ENCODE results near the gene SPRR5. TPM values are rescaled to one million over a fixed set of nuclear protein-coding genes. Genes with fewer than 3 reads are reported as not detected.

SPRR5 gene
- total RNA-seq, 1 experiment from 2014 or later, result not detected

GRCh38 chr1:152983234-152983633 is 36.2 kb downstream of the SPRR5 start:
- DNase-seq (ENCODE audit: low read depth), result no peak

DNA sequence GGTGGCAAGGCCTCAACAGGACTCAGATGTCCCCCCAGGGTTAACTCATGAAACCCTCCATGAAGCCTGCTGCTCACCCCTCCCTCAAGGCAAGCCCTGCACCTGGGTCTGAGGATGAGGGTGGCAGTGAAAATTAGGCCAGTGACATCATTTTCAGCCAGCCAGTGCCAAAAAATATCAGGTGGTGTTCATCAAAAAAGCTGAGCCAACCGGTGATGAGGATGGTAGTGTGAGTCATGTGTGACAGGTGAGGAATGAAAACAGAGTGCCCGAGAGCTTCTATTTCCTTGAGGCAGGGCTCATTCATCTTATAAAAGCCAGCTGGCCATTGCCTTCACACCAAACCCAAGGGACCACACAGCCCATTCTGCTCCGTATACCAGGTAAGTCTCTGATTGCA is 36.7 kb downstream of the SPRR5 start, which contains the start of gene SPRR1A:
SPRR1A (plus strand) TSS at position 339 of the 400 bp plus-strand sequence. CDS start 1,150 bp downstream, outside the sequence.
- no peak for DNase-seq (ENCODE audit: low read depth)

GRCh38 chr1:152986578-152986977 is 39.6 kb downstream of the SPRR5 start:
- DNase-seq (ENCODE audit: low read depth), result no peak

- no peak for DNase-seq (ENCODE audit: low read depth)
Measured at GRCh38 chr1:152993186-152993585, 46.2 kb downstream of the SPRR5 start.

GRCh38 chr1:152995842-152996241 is 48.8 kb downstream of the SPRR5 start:
- DNase-seq (ENCODE audit: low read depth), result no peak

DNA sequence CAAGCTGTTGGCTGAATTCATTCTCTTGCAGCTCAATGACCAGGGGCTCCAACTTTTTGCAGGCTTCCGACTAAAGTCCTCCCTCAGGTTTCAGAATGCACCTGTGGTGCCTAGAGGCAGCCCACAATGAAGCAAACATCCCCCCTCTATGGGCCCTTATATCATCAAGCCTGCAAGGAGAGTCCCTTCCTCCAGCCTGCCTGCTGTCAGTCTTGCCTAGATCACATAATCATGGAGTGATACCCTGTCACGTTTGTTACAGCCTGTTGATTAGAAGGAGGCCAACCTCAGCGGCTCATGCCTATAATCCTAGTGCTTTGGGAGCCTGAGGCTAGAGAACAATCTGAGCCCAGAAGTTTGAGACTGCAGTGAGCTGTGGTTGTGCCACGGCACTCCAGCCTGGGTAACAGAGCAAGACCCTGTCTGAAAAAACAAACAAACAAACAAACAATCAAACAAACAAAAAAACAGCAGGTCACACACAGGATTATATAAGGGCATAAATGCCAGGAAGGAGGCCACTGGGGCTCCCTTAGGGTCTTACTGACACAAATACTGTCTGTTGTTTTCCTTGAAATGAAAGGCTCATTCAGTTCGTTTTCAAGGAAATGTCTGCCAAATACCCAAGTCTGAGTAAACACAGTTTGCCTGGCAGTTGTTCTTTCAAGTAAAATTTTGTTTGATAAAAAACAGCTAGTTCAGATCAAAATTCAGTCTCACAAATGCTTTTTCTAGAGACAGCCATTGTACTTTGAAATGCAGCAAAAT is 49.8 kb downstream of the SPRR5 start:
- no peak for DNase-seq (ENCODE audit: low read depth)

GRCh38 chr1:152997901-152998300 is 50.9 kb downstream of the SPRR5 start:
- DNase-seq (ENCODE audit: low read depth), result no peak

DNA sequence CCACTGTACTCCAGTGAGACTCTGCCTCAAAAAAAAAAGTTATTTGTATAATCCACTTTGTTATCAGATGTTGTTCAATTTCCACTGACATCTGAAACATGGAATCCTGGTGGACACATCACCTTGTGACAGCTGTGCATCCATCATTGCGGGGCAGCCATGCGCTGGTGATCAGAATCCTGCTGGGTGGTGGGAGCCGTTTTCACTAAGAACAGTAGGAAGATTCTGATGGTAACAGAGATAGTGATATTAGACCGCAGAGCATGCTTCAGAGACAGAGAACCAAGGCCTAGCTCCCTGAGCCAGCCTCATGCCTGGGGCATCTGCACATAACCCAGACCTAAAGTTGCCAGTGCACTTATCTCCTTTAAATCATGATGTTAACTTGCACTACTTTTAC is 51.5 kb downstream of the SPRR5 start:
- DNase-seq (ENCODE audit: low read depth), result no peak

Other genes starting within 250 kb of the SPRR5 start
- gene LCE2A, start 248.9 kb upstream of the SPRR5 start, total RNA-seq (2014; rRNA removed; shearing (Covaris generic)), result not detected in 2 replicates
- gene LCE4A, start 239.0 kb upstream of the SPRR5 start, total RNA-seq (2014; rRNA removed; shearing (Covaris generic)), result not detected in 2 replicates
- gene KPRP, start 189.2 kb upstream of the SPRR5 start, total RNA-seq (2014; rRNA removed; shearing (Covaris generic)), result not detected in 2 replicates
- not detected in 2 replicates for gene LCE1F, start 172.1 kb upstream of the SPRR5 start, total RNA-seq (2014; rRNA removed; shearing (Covaris generic))
- not detected in 2 replicates for gene LCE1E, start 160.9 kb upstream of the SPRR5 start, total RNA-seq (2014; rRNA removed; shearing (Covaris generic))
- not detected in 2 replicates for gene LCE1D, start 150.5 kb upstream of the SPRR5 start, total RNA-seq (2014; rRNA removed; shearing (Covaris generic))
- gene LCE1C, start 140.6 kb upstream of the SPRR5 start, total RNA-seq (2014; rRNA removed; shearing (Covaris generic)), result not detected in 2 replicates
- not detected in 2 replicates for gene LCE1B, start 135.2 kb upstream of the SPRR5 start, total RNA-seq (2014; rRNA removed; shearing (Covaris generic))
- gene LCE1A, start 119.7 kb upstream of the SPRR5 start, total RNA-seq (2014; rRNA removed; shearing (Covaris generic)), result not detected in 2 replicates
- gene LCE6A, start 104.3 kb upstream of the SPRR5 start, total RNA-seq (2014; rRNA removed; shearing (Covaris generic)), result not detected in 2 replicates
- gene LCE7A, start 87.2 kb upstream of the SPRR5 start, total RNA-seq (2014; rRNA removed; shearing (Covaris generic)), result not detected in 2 replicates
- gene SMCP, start 68.9 kb upstream of the SPRR5 start, total RNA-seq (2014; rRNA removed; shearing (Covaris generic)), result not detected in 2 replicates
- 0.06 TPM in 1 of 2 replicates, not detected in the other for gene IVL, start 38.7 kb upstream of the SPRR5 start, total RNA-seq (2014; rRNA removed; shearing (Covaris generic))
- gene SPRR4, start 23.4 kb downstream of the SPRR5 start, total RNA-seq (2014; rRNA removed; shearing (Covaris generic)), result not detected in 2 replicates
- not detected in 2 replicates for gene SPRR1A, start 36.9 kb downstream of the SPRR5 start, total RNA-seq (2014; rRNA removed; shearing (Covaris generic))
- gene SPRR3, start 54.5 kb downstream of the SPRR5 start, total RNA-seq (2014; rRNA removed; shearing (Covaris generic)), result not detected in 2 replicates
- not detected in 2 replicates for gene SPRR1B, start 84.0 kb downstream of the SPRR5 start, total RNA-seq (2014; rRNA removed; shearing (Covaris generic))
- gene SPRR2D, start 93.9 kb downstream of the SPRR5 start, total RNA-seq (2014; rRNA removed; shearing (Covaris generic)), result not detected in 2 replicates
- gene SPRR2A, start 110.3 kb downstream of the SPRR5 start, total RNA-seq (2014; rRNA removed; shearing (Covaris generic)), result not detected in 2 replicates
- gene SPRR2B, start 124.4 kb downstream of the SPRR5 start, total RNA-seq (2014; rRNA removed; shearing (Covaris generic)), result not detected in 2 replicates
- gene SPRR2E, start 147.3 kb downstream of the SPRR5 start, total RNA-seq (2014; rRNA removed; shearing (Covaris generic)), result not detected in 2 replicates
- gene SPRR2F, start 166.3 kb downstream of the SPRR5 start, total RNA-seq (2014; rRNA removed; shearing (Covaris generic)), result not detected in 2 replicates
- gene SPRR2G, start 203.7 kb downstream of the SPRR5 start, total RNA-seq (2014; rRNA removed; shearing (Covaris generic)), result not detected in 2 replicates